ENCODE data around the gene ARHGAP40.

GRCh38 chr20:38584099-38584763 is 17.4 kb upstream of the ARHGAP40 start:
- TF ChIP-seq SUZ12 (IDR thresholded peaks at IDR 0.05; ENCODE audit: extremely low read depth, insufficient read depth, insufficient read length) (no peak), ZNF274 (IDR thresholded peaks at IDR 0.05; ENCODE audit: low read depth, low read length) (no peak)
